GM19025 (cell line): ENCODE results near the gene ICAM2.
"Not testable (repeated sequence)": the region's sequence is repeated elsewhere in the genome, so short reads cannot be mapped to it uniquely, and the experiment has no call there.

Source experiments
- ATAC-seq: cut with Tn5 transposase; IDR thresholded peaks from one replicate; pipeline ENCODE4 v1.9.1; 2021; ENCODE audit warnings: mild to moderate bottlenecking, low read depth, moderate library complexity; ENCODE audit not compliant: unreplicated experiment

Gene ICAM2

DNA sequence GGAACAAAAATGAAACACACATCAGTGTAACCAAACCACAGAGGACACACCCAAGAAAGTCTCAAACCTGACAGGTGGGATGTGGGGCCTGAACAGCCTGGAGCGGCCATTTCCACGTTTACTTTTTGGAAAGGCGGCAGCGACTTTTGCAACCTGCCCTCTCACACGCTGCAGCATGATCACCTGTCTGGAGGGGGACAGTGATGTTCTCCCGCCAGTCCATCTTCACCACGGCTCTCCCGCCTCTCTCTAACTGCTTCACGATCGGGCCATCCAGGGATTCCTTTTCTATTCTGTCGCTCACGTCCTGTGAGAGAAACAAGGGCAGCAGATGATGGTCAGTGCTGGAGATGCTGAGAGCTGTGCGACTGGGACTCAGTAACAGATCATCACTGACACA lies 24.7 kb upstream of the ICAM2 start:
- no peak for ATAC-seq

DNA sequence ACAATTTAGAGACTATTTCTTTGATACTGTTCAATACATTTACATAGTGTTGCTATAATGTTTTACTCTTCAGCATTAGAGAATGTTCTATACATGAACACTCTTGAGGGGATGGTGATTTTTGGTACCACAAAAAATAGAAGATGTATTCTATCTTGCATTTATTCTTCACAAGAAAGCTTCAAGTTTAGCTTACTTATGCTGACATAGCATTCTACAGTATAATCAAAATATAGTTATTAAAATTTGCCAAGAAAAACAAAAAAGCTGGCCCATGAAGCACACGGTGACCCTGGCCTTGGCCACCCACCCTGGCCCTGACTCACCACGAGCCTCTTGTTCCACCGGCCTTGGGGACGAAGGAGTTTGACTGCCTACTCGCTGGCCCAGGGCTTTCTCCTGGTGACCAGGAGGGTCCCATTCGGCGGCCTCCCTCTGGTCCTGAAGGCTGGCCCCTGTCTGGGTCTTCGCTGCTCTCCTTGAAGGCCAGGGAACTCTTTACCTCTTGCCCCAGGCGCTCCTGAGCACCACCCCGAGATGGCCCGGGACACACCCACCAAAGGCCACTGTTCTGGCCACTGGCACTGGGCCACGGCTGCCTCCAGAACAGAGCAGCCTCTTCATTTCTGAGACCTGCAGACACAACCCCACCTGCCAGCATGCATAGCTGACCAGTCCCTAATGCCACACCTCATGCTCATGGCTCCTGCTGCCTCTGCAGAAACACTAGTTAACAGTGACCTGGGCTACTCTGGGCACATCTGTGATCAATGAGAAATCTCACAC lies 22.5 kb upstream of the ICAM2 start:
- ATAC-seq = no peak

GRCh38 chr17:64041912-64042311 lies 21.5 kb upstream of the ICAM2 start:
- ATAC-seq = no peak

- no peak for ATAC-seq
These were observed 19.8 kb upstream of the ICAM2 start for GRCh38 chr17:64040206-64040605.

DNA sequence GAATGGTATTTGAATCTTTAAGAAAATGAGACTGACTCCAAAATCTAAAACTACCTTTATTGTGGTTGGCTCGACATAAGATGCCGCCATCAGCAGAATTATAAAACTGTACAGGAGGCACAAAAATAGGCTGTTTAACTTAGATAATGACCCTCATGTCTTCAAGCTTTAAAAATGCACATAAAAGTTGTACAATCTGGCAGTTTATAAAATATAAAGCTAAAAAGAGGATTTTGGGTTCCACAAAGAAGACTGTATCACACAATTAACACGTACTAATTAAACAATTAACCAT lies 18.6 kb upstream of the ICAM2 start:
- ATAC-seq = no peak

- no peak for ATAC-seq
These were observed 18.1 kb upstream of the ICAM2 start for GRCh38 chr17:64038331-64039105.

GRCh38 chr17:64037802-64038201 lies 17.4 kb upstream of the ICAM2 start:
- ATAC-seq = no peak

DNA sequence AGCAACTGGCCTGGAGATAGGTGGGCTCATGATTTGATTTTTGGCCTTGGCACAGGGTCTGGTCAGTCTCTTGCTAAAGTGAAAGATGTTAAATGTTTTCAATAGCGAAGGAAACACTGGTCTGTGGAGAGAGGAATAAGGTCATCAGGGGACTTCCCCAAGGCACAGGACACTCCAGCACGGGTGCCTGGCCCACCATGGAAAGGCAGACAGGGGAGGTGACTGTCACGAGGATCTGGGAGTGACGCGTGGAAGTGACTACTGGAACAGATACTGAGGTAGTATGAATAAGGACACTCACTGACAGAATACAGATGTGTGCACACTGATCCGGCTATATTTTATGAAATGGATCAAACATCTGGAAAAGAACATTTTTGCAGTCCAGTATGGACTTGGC lies 16.7 kb upstream of the ICAM2 start:
- no peak for ATAC-seq

- ATAC-seq = no peak
These were observed 15.9 kb upstream of the ICAM2 start for GRCh38 chr17:64036198-64036922.

- no peak for ATAC-seq
These were observed 11.6 kb upstream of the ICAM2 start for GRCh38 chr17:64032081-64032480.

DNA sequence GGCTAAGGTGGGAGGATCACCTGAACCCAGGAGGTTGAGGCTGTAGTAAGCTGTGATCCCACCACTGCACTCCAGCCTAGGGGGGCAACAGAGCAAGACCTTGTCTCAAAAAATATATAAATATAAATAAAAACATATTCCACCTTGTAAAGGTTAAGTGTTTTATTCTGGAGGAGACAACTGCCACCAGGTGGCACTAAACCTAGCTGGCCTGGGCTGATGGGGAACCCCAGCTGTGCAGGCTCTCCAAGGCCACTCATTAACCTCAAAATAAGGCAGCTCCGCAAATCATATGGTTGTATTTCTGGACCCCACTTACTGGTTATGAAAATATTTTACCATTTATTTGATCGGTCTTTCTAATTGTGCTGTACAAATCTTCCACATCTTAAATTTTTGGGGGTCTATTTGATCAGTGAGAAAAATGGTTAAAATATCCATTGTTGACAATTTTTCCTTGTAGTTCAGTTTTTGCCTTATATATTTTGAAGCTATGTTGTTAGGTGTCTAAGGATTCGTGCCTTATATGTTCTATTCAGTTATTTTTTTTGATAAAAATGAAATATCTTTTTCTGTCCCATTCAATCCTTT lies 8.5 kb upstream of the ICAM2 start:
- ATAC-seq = no peak

- ATAC-seq = no peak
These were observed 5.4 kb upstream of the ICAM2 start for GRCh38 chr17:64025732-64026294.

- no peak for ATAC-seq
These were observed 4.6 kb upstream of the ICAM2 start for GRCh38 chr17:64024781-64025731.

GRCh38 chr17:64024215-64024654 lies 3.8 kb upstream of the ICAM2 start:
- no peak for ATAC-seq

DNA sequence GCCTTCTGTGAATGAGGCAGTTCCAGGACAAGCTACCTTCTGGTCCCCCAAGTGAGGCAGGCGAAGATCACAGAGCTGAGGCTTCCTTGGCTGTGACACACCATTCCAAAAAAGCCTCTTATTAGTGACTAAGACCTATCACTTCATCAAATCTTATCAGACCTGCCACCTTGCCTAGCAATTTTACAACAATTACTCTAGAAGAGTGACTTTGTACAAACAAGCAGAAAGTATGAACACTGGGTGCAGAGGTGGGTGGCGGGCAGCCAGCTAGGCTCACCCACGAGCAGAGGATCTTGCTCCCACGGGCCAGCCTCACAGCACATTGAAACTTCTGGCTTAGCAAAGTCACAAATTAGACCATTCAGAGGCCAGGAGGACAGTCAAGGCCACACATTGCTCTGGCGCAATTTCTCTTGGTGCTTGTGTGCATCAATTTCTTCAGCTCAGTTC lies 2.2 kb upstream of the ICAM2 start:
- ATAC-seq = no peak

DNA sequence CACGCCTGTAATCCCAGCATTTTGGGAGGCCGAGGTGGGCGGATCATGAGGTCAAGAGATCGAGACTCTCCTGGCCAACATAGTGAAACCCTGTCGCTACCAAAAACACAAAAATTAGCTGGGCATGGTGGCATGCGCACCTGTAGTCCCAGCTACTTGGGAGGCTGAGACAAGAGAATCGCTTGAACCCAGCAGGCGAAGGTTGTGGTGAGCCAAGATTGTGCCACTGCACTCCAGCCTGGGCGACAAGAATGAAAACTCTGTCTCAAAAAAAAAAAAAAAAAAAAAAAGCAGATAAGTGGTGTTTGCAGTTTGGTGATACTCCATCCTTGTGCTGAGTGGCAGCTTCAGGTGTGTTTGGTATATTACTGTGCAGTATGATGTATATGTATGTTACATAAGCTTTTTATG lies 877 bp downstream of the ICAM2 start:
- not testable (repeated sequence) for ATAC-seq

DNA sequence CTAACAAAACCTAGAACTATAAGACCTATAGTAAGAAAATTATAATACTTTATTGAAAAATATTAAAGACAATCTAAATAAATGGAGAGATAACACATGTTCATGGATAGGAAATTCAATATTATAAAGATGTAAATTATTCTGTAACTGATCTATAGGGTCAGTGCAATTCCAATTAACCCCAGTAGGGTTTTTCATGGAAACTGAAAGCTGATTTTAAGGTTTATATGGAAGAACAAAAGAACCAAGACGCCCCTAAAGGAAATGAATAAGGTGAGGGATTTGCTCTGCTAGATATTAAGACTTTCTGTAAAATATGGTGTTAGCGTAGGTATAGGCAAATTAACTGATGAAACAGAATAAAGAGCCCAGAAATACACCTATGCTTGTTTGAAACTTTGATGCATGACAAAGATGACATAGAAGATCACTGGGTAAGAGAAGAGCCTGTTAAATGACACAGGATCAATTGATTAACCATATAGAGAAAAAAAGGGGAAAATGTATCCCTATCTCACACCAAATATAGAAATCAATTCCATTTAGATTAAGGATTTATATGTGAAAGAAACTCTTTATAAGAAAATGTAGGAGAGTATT lies 3.0 kb downstream of the ICAM2 start:
- ATAC-seq = no peak

- ATAC-seq = no peak
These were observed 3.5 kb downstream of the ICAM2 start for GRCh38 chr17:64016974-64017373.

DNA sequence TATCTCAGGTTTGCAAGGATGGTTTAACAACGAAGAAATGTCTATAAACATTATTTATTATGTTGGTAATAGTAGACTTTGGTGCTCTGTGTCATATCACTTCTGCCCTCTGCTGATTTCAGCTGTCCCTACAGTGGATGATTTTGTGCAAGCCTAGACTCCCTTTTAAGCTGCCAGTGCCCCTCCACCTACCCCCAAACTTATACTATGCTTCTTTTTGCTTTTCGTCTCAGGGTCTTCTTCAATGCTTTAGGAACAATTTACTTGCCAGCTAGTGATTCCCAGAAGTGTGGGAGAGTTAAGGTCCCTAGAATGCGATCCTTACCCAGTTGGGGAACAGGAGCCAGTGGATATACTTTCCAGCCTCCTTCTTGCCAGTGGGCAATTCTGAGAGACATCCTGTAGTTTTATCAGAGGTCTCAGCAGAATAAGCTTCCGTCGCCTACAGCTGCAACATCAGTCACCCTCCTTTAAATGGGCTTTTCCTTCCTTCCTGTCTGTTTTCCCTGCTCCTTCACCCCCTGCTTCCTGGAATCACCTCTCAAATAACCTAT lies 4.1 kb downstream of the ICAM2 start:
- ATAC-seq = no peak
